GM15510 (cell line): Measurements from ENCODE around the gene ANKS1B.
A peak's percentile ranks its signal among the peaks of the same experiment; 100 is the strongest.

ENCODE experiments used
- POLR2A ChIP-seq: IDR thresholded peaks from 3 replicates; pipeline ENCODE4 v1.6.1; 2011; ENCODE audit warnings: borderline replicate concordance; ENCODE audit not compliant: insufficient read length; ENCODE audit errors: extremely low read depth

Gene ANKS1B

DNA sequence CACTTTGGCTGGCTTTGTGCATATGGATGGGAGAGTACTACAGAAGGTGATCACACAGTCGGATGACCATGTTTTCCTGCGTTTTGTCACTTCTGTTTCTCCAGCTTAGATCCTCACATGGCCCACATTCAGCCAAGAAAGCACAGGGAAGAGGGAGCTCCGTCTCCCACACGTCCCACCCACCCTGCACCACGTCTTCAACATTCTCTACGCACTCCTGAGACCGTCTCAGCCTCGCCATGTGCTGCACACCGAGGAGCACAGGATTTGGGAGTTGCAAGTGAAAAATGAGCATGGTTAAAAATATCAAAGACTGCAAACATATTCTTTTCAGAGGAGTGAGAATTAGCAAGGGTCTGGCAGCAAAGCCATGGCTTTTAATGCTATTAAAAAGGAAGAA is 1217.5 kb downstream of the ANKS1B start:
- no peak for TF ChIP-seq POLR2A

DNA sequence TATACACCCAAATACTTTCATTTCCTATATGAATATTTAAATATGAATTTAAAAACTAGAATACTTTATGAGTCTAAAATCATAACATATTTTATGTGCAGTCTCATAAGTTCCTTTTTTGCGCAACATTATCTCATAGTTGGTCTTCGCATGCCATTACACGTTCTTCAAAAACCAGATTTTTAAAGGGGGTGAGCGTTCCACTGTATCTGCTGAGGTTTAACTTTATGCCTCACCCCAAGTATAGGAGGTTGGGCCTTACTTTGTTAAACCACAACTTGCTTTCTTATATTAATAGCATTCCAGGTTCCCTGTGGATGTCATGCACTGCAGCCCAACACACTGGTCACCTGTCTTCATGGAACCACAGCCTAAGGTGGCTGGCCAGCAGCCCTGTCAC is 1221.1 kb downstream of the ANKS1B start:
- no peak for TF ChIP-seq POLR2A

DNA sequence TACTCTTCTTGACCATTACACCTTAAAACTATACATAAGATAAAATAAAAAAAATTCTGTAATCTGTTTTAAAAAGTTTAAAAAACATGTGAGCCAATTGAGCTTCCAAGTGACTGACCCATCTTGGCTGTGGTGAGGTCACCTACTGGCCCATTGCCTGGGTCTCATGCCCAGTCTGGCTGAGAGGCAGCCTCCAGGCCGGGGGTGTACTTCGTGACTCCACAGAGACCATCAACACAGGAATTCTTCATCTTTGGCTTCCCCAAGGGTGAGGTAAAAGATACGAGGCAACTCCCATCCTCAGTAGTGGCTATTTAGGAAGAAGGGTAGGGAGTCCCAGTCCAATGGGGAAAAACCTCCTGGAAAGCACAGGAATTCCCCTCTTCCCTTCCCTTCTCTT is 1226.4 kb downstream of the ANKS1B start:
- no peak for TF ChIP-seq POLR2A

DNA sequence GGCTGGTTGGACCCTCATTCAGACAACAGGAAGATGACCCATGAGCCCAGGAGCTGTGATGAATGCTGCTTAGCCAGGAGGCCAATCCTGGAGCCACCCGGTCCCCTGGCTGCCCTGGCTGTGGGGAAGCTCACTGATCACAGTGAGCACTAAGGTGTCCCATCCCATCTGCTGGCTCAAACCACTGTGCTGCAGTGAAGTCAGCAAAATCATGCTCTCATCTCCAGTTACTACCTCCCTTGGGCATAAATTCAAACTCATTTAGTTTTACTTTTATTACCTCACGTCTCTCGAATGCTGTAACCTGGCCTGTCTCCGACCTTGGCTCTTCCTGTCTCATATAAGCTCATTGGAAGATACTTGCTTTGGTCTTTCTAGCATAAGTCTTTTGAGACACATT is 1227.3 kb downstream of the ANKS1B start:
- TF ChIP-seq POLR2A, result no peak

DNA sequence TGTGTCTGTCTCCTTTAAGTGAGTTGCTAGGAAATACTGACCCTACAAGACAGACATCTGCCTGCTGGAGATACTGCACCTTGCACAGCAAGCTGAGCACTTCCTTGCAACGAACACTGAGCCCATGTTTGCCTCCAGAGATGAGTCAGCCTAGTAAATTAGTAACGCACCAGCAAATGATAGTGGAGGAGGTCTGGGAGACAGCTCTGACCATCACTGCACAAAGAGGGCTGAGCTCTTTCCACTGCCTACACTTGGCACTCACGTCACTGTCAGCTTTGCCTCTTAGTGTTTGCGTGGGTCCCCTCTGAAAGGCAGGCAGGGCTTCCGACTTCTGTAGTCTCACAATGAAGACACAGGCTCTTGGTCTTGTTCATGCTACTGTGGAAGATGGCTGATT is 1230.6 kb downstream of the ANKS1B start:
- peak; percentile 21 for TF ChIP-seq POLR2A

DNA sequence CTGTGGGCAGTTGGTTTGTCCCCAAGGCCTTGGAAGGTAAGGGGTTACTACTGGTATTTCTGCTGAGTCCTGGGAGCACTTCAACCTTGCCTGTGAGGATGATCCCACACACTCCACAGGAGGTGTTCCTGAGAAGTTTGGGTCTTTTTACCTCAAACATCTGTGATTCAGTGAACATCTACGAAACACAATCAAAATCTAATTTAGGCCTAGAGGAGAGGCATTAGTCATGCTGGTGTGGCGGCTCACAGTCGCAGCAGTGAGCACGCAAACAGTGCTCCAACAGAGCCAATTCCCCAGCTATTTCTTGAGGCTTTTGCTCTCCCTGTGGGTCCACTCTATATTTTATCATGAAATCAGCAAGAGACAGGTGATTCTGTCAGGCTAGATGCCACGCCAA is 1232.0 kb downstream of the ANKS1B start:
- no peak for TF ChIP-seq POLR2A

DNA sequence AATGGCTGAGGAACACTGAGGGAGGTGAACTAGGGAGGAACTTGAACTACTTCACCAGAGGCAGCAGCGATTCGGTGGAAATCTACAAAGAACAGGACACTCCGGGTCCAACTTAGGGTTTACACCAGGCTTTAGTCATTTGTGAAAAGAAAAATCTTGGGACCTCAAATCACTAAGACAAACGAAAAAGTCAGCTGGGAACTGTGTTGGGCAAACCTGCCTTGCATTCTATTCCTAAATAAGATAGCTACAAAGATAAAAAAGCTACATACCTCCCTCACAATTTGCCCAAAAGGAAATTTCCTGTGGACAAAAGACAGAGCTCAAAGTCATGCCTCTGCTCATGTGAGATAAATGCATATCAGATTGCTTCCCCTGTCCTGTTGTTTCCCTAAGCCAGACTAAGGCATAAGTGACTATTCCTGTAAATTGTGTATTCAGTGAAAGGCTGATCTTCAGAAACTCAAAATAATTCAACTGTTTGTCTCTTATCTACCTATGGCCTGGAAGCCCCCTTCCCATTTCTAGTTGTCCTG is 1233.1 kb downstream of the ANKS1B start:
- TF ChIP-seq POLR2A, result no peak

DNA sequence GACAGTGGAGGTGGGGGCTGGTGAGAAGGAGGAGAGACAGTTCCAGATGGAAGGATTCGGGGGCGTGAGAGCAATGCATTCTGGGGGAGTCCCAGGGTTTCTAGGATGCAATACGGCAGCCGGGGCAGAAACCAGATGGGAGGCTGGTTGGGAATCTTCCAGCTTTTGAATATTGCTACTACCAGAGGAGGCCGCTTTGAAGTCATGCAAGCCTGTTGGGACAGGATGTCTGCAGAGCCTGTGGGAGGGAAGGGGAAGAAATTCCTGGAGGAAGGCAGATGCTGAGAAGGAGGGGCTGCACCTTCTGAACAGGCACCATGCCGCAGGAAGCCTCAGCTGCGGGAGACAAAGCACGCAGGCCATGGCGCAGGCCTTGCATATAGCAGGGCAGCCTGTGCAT is 1234.2 kb downstream of the ANKS1B start:
- no peak for TF ChIP-seq POLR2A

DNA sequence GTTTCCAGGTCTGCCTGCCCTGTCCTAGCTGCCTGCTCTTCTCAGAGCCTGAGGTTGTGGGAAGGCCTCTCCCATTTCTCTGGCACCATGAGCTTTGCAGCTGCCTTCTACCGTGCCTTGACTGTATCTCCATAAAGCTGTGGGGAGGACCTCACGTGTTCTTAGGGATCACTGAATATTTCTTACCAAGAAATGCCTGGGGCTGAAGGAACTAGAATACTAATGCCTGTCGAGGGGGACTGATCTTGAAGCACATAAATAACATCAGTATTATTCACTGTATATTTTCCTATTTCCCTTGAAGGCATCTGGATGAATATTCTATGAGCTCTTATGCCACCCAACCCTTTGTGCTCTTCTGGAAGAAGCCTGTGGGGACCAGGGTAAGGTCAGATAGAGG is 1236.3 kb downstream of the ANKS1B start:
- TF ChIP-seq POLR2A, result no peak

DNA sequence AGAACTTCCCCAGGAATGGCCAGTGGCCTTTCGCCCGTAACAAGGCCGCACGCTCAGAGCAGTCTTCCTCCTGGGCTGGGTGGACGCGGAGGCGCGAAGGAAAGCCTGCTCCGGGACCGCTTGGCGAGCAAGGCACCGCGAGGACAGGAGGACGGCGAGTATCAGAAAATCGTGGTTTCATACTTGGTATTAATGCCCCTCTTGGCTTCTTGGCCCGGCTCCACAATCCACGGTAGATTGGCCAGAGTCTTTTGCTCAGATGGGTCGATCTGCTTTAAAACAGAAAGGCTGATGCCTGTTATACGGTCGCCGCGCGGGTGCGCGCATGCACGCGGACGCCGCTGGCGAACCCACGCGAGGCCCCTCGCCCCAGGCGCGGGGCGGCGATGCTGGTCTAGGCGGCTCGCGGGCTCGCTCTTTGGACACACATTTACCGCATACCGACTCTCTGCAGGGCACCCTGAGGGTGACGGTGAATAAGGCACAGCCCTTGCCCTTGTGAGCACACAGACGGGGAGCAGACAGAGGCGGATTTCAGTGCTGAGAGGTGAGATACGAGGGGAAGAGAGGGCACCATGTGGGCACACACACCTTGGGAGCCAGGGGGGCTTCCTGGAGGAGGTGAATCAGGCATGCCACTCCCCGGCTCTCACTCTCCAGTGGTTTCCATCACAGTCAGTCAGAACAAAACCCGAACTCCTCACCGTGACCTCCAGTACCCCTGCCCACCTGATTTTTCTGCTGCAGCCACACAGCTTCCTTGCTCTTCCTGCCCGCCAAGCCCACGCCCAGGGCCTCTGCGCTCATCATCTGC is 1239.0 kb downstream of the ANKS1B start:
- TF ChIP-seq POLR2A, result no peak

DNA sequence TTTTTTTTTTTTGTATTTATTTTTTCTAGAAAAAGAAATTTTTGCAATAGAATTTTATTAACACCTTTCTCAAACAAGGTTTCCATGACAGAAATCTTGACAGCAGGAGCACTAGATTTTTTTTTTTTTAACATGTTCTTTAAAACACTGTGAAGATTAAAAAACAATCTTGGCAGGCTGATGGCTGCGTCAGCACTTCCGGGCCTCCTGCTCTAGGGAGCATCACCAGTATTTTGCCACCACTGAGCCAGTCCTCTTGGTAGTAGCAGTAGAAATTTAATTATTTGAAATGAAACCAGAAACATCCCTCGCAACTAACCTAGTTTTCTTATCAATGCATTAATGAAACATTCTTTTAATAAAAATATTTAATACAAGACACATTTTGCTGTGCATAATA is 1240.1 kb downstream of the ANKS1B start:
- no peak for TF ChIP-seq POLR2A

DNA sequence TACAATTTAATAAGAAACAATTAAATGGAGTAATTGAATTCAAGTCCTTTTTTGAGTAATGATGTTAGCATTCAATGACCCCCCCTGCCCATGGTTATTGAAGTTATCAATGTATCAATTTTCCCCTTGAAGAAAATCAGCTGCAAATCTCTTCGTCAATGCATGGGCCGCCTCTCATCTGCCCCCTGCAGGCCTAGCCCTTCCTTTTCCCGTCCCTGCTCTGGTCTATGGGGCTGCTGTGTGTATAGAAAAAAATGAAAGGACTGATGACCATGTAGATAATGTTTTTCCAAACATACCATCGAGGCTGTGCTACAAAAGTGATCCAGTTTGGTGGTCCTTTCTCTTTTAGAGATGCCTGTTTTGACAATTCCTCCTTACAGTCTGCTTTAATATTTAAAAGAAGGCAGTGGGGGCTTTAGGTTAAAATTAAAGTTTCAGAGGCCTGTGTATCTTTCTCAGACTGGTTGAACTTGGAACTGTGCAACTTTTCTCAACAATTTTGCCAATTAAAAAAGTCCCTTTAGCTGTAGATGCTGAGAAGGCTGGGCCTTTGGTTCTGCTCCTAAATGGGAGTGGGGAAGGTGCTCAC is 1241.3 kb downstream of the ANKS1B start:
- no peak for TF ChIP-seq POLR2A

DNA sequence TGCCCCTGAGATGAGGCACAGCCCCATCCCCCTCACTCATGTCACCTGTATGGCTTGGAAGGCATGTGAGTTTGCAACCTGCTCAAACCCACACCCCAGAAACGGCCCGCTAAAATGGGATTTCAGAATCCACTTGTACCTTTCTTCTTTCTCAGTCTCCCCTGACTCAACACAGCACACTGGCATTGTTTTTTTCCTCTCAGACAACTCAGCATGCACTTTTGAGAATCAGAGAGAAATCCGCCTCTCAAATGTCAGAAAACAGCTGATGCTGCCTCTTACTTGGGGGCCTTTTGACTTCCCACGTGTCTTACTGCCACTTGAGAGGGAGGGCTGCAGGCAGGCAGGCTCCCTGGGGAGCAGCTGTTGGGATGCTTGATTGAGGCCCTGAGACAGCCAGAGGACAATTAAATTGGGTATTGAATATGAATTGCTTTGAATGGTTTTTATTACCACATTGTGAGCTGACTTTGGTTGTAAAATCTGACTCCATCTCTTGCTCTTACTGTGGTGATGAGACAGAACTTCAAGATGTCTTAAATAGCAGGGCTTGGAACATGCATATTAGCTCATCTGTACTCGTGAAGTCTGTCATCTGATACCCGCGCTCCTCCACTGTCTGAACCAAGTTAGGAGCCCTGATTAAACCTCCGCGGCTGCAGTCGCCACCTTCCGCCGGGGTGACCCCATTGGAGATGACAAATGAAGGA is 1243.0 kb downstream of the ANKS1B start:
- TF ChIP-seq POLR2A, result no peak

DNA sequence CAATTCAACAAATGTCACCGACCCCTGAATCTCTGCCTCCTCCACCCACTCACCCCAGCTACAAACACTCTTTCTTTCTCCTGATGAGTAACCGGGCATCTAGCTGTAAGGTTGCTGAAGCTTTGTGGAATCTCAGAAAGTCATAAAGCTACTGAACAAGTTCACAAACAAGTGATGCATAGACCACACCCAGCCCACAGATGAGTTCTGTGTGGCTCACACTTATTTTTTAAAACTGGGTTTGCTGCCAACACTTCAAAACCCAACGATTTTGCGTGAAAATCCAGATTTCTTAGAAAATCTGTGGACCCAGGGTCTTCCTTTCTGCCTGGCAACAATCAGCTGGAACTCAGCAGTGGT is 1243.6 kb downstream of the ANKS1B start:
- TF ChIP-seq POLR2A, result no peak

DNA sequence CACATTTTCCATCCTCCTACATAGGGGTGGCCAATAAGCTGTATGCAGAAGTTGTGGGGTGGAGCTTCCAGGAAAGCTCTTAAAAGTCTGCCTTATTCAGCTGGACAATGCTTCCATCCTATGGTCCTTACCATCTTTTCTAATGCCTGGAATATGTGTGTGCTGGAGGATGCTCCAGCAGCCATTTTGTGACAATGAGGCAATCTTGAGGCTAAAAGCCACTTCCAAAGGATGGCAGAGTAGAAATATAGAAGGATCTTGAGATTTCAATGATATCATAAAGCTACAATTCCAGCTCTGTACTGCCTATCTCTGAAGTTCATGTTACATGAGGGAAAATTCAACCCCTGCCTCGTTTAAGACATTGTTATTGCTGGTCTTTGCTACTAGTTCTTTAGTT is 1244.0 kb downstream of the ANKS1B start:
- TF ChIP-seq POLR2A, result no peak

DNA sequence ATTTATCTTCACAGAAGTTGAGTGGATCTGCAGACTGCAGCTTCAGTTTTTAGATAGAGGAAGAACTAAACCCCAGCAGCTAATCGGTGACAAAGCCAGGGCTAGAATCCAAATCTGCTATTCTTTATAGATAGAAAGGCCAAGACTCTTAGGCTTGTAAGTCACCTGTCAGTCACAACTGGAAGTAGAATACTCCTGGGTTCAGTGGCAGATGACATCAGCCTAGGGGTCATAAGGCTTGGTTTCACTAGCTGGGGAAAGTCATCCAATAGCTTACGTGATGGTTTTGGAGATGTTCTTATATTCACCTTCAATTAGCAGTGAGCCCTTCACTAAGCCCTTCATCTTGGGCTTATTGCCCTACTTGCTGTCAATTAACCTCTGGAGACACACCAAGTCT is 1246.2 kb downstream of the ANKS1B start:
- TF ChIP-seq POLR2A, result no peak

DNA sequence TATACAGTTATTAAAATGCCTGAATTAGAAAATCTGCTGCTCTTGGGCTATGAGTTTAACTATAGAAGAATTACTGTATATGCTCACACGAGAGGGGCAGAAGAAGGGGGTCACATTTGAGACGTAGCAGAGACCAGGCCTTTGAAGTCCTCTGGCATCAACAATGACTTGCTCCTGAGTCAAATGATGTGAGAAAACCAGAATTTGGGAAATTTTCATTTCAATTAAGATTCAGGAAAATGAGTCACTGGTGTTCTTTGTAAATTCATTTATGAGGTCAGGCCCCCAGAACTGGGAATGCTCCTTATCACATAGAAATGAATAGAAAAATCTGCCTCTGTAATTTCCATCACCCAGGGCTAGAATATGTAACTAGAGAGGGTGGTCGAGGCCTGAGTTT is 1246.7 kb downstream of the ANKS1B start:
- TF ChIP-seq POLR2A, result no peak

DNA sequence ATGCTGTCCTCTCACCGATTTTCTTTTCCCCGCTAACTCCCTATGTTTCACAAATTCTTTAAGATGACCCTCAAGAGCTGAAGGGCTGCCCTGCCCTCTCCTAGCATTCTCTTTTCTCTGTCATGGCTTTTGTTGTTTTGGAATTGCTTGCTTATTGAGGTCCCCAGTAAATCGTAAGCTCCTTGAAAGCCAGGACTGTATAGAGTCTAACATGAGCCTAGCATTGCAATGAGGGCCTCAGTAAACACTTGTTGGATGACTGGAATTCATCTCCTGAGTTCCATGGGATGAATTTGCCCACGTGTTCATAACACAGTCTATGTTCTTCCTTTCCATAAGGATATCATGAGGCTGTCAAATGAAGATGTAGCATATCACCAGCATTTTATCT is 1247.4 kb downstream of the ANKS1B start:
- no peak for TF ChIP-seq POLR2A
